Uterus (tissue), 4 donors: ENCODE data around the gene PDPK1. TPM values are rescaled to one million over a fixed set of nuclear protein-coding genes. Genes with fewer than 3 reads are reported as not detected.
"Not testable (repeated sequence)": the region's sequence is repeated elsewhere in the genome, so short reads cannot be mapped to it uniquely, and the experiment has no call there.

Experiments
- DNase-seq, 2 donors: peaks; one replicate each; pipeline ENCODE4 v3.0.0-alpha.2; 2019 to 2020
- H3K27ac ChIP-seq, 2 donors: fragments of 200-600 bp; sonication (generic); 1 replicate in 1 of 2; 2 replicates in 1 of 2; pipeline ENCODE4 v1.5.1; 2016 to 2018
- H3K27me3 ChIP-seq, 2 donors: fragments of 200-600 bp; sonication (generic); one replicate each; pipeline ENCODE4 v1.5.1; 2018 to 2019; ENCODE audit warnings: control low read depth in 1 of 2
- H3K36me3 ChIP-seq, 2 donors: fragments of 200-600 bp; sonication (generic); one replicate each; pipeline ENCODE4 v1.5.1; 2019; ENCODE audit warnings: control low read depth in 1 of 2
- H3K4me1 ChIP-seq, 2 donors: fragments of 200-600 bp; sonication (generic); one replicate each; pipeline ENCODE4 v1.5.1; 2018 to 2019; ENCODE audit warnings: control low read depth in 1 of 2
- H3K4me3 ChIP-seq, 2 donors: fragments of 200-600 bp; sonication (generic); 1 replicate in 1 of 2; 2 replicates in 1 of 2; pipeline ENCODE4 v1.5.1; 2018 to 2019; ENCODE audit warnings: mild to moderate bottlenecking in 1 of 2
- H3K9me3 ChIP-seq, 2 donors: fragments of 200-600 bp; sonication (generic); one replicate each; pipeline ENCODE4 v1.5.1; 2019; ENCODE audit warnings: control low read depth in 1 of 2
- POLR2A ChIP-seq, 2 donors: fragments of 450-650 bp; IDR thresholded peaks; one replicate each; pipeline ENCODE4 v1.6.1; 2016; ENCODE audit warnings: antibody characterized with exemption in 2 of 2, mild to moderate bottlenecking in 1 of 2, moderate library complexity in 1 of 2
- intact Hi-C: fragments of 100-400 bp; cut with DNase I; formaldehyde crosslinking; loops from one replicate; pipeline ENCODE4 v1.15.1; 2023; ENCODE audit warnings: low total_unique reads
- total RNA-seq, 4 donors: library from RNA; depleted of rRNA in 3 of 4; stranded (reverse); fragments of >200 nt in 3 of 4; gene quantifications; one replicate each; pipeline versions ENCODE4 v1.1.0 to v1.2.4, GENCODE V29; 2014 to 2023
- TF ChIP-seq, protein P1 (sequence below), 4 experiments: fragments of 200-600 bp in 2 of 4; fragments of 450-650 bp in 2 of 4; sonication (generic) in 2 of 4; IDR thresholded peaks; one replicate each; pipeline ENCODE4 v1.5.1; 2016 to 2019; ENCODE audit warnings: antibody characterized with exemption in 4 of 4, mild to moderate bottlenecking in 2 of 4, moderate library complexity in 1 of 4
- donor health status: DM: yes; HTN: yes; CAD: no.

Gene PDPK1
- total RNA-seq, 4 donors from 2014 or later: 11.0 to 66.2 (median 23.9) TPM

DNA sequence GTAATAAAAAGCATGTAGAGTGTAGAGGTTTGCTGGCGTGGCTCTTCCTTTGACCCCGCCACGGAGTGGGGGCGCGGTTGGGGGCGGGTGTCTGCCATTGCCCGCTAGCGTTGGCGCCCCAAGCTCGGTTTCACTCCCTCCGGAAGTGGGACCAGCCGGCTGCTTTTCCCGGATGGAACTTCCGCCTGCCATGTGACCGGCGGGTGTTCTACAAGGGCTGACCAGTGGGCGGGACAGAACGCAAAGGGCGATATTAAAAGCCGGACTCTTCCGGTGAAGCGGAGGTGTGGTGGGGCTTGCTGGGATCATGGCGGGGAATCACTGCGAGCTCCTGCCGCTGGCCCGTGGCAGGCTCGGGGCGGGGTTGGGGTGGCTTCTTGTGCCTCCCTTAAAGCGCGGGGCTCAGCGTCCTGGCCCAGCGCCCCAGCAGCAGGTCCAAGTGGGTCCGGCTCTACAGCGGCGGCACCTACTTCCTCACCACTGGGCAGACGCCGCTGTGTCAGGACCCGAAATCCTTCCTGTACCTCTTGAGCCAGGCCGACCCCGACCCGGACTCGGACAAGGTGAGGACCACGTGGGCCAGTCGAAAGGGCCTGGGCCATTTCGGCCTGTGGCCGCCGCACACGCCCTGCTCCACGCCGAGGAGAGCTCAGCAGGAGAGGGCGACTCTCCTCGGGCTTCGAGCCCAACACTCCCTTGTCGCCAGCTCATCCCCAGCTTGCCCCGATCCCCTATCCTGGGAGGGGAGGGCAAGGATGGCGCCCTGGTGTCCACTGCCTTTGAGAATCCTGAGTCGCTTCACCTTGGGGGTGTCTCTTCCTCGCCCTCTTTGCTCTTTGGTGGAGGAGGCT is 65.6 kb downstream of the PDPK1 start:
- H3K4me1 ChIP-seq: no peaks in the 10 kb centered on the region
- TF ChIP-seq, protein P1, sequence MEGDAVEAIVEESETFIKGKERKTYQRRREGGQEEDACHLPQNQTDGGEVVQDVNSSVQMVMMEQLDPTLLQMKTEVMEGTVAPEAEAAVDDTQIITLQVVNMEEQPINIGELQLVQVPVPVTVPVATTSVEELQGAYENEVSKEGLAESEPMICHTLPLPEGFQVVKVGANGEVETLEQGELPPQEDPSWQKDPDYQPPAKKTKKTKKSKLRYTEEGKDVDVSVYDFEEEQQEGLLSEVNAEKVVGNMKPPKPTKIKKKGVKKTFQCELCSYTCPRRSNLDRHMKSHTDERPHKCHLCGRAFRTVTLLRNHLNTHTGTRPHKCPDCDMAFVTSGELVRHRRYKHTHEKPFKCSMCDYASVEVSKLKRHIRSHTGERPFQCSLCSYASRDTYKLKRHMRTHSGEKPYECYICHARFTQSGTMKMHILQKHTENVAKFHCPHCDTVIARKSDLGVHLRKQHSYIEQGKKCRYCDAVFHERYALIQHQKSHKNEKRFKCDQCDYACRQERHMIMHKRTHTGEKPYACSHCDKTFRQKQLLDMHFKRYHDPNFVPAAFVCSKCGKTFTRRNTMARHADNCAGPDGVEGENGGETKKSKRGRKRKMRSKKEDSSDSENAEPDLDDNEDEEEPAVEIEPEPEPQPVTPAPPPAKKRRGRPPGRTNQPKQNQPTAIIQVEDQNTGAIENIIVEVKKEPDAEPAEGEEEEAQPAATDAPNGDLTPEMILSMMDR (IDR thresholded peaks at IDR 0.05): peak in 3 of 4 experiments; percentile 13 to 37 (median 32)
- TF ChIP-seq POLR2A (IDR thresholded peaks at IDR 0.05): peak; percentile 75 to 84
- intact Hi-C loops: no loop called here
- H3K9me3 ChIP-seq: no peaks in the 10 kb centered on the region
- no peaks in the 10 kb centered on the region for H3K36me3 ChIP-seq
- H3K27ac ChIP-seq: peak overlapping the region; percentile 73 to 78
- H3K4me3 ChIP-seq: peak overlapping the region; percentile 92 to 97
- DNase-seq: peak; percentile 93 to 95
- H3K27me3 ChIP-seq: no peaks in the 10 kb centered on the region

DNA sequence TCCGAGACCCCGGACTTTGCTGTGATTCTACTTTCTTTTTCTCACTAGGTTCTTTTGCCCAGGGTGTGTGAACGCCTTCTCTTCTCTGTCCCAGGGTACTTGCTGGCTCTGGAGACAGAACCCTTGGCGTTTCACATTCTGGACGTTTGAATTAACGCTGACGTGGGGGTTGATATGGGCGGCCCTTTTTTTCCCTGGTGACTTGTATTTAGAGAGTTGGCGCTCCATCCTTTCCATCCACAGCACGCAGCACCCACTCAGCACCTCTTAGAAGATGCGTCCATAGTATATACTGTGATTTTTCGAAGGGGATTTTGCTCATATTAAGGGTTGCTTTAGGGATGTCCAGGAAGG is 66.2 kb downstream of the PDPK1 start:
- H3K4me1 ChIP-seq, H3K9me3 ChIP-seq, H3K36me3 ChIP-seq, intact Hi-C loops, H3K27me3 ChIP-seq, DNase-seq: not testable (repeated sequence)
- Histone ChIP-seq H3K4me3 (peak overlapping the region; percentile 92 to 97), H3K27ac (peak overlapping the region; percentile 73 to 78)

DNA sequence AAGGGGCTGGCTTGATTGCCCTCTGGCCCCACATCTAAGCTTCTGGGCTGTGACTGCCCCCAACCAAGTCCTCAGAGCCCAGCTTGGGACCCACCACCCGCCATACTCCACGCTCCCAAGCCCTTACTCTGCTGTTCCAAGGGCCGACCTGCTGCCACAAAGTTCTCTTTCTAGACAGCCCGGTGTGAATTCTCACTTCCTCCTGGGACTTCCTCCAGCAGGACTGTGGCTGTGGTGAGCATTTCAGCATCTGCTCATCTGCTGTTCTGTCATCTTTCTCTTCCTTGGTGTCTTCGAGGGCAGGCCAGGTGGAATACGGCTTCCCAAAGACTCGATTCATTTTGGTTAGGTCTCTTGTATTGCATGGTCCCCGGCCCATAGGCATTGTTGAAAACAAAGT is 69.0 kb downstream of the PDPK1 start:
- DNase-seq, intact Hi-C loops: not testable (repeated sequence)

DNA sequence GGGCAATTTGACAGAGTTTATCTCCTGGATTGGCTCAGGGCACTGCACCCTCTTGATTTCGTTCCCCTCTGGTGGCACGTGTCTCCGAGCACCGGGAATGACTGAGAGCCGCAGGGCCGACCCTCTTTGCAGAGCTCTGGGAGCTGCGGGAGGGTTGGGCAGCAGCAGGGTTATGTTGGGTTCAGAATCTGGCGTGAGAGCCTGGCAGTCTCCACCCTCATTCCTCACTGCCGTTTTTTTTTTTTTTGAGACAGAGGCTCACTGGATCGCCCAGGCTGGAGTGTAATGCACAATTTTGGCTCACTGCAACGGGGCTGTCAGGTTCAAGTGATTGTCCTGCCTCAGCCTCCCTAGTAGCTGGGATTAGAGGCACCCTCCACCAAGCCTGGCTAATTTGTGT is 71.5 kb downstream of the PDPK1 start:
- H3K4me1 ChIP-seq, DNase-seq, intact Hi-C loops: not testable (repeated sequence)

More for the DNA sequence above, 69.0 kb downstream of the PDPK1 start:
- not testable (repeated sequence) for H3K4me1 ChIP-seq, H3K36me3 ChIP-seq, H3K4me3 ChIP-seq, H3K27me3 ChIP-seq, H3K27ac ChIP-seq, H3K9me3 ChIP-seq

DNA sequence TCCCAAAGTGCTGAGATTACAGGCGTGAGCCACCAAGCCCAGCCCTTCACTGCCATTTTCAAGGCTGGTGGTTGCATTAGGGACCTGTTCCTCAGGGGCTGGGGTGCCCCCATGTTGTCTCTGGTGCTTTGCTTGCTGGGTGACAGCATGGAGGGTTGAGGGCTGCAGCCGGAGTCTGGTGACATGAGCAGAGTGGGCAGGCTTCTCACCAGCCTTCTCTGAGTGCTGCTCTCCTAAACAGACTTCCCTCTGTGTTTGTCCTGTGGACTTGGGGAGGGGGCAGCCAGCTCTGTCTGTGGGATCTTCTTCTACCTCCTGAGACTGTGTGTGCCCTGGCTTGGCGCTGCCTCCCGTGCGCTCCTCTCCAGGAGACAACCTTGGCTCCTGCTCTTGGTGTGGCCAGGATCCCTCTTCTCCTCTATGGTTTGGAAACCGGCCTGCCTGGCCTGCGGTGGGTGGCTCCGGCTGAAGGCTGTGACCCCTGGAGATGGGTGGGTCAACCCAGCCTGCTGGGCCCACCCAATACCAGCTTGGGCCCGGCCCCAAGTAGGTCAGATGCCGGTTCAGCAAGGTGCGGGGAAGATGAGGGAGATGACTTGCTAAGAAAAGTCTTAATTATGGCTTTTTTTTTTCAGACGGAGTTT is 72.1 kb downstream of the PDPK1 start:
- H3K4me3 ChIP-seq: no peak overlapping the region
- no peaks in the 10 kb centered on the region for H3K27me3 ChIP-seq
- intact Hi-C loops: no loop called here
- no peak overlapping the region for H3K27ac ChIP-seq
- no peak for TF ChIP-seq POLR2A (IDR thresholded peaks at IDR 0.05)
- TF ChIP-seq, protein P1 (IDR thresholded peaks at IDR 0.05): no peak
- DNase-seq: no peak
- no peaks in the 10 kb centered on the region for H3K36me3 ChIP-seq
- H3K9me3 ChIP-seq: no peaks in the 10 kb centered on the region
- no peaks in the 10 kb centered on the region for H3K4me1 ChIP-seq

More for the DNA sequence above, 71.5 kb downstream of the PDPK1 start:
- not testable (repeated sequence) for H3K4me3 ChIP-seq, H3K9me3 ChIP-seq, H3K27me3 ChIP-seq, H3K36me3 ChIP-seq, H3K27ac ChIP-seq

DNA sequence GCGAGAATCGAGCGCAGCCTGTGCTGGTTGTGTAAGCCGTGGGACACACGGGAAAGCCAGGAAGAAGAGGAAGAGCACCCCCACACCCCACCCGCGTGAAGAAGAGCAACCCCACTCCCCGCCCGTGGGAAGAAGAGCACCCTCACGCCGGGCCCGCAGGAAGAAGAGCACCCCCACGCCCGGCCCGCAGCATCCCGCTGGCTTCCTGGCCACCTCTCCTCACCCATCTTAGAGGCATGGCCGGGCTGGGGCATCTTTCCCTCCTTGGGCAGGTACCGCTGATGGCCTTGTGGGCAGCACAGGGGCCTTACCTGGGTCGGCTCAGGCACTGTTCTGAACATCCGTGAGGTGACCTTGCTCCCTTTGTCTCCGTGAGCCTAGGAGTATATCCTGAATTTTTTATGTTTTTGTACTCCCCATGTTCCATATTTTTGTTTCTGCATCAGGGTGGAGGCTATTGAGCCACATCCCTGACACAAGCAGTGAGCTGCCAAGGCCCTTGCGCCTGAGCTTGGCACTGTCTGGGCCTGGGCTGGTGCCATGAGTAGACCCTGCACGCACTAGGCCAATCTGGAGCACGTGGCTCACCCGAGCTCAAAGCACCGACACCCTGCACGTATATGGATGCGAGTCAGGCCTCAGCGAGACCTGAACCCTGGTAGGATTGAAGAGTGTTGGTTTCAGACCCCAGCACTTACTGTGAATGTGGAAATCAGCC is 73.1 kb downstream of the PDPK1 start:
- Histone ChIP-seq H3K9me3 (no peaks in the 10 kb centered on the region), H3K27ac (no peak overlapping the region), H3K27me3 (no peaks in the 10 kb centered on the region), H3K4me3 (no peak overlapping the region), H3K36me3 (no peaks in the 10 kb centered on the region), H3K4me1 (no peaks in the 10 kb centered on the region)
- intact Hi-C loops: no loop called here
- DNase-seq: no peak
- no peak for TF ChIP-seq POLR2A (IDR thresholded peaks at IDR 0.05)
- TF ChIP-seq, protein P1 (IDR thresholded peaks at IDR 0.05): no peak
